ENCODE measurements around the gene MLLT11.
"Not testable (repeated sequence)": the region's sequence is repeated elsewhere in the genome, so short reads cannot be mapped to it uniquely, and the experiment has no call there.

Gene MLLT11

GRCh38 chr1:151058692-151059091 lies 1.5 kb upstream of the MLLT11 start:
- no peak for DNase-seq

GRCh38 chr1:151059109-151060006 lies 839 bp upstream of the MLLT11 start, which contains the start of gene CDC42SE1:
Gene CDC42SE1, minus strand, starts transcription at chr1:151059622. Its CDS starts 3,892 bp downstream, at chr1:151055730.
- peak; percentile 87 for DNase-seq

- DNase-seq: no peak
Measured at GRCh38 chr1:151060657-151061421, 642 bp downstream of the MLLT11 start.

- DNase-seq: no peak
Measured at GRCh38 chr1:151061704-151062103, 1.5 kb downstream of the MLLT11 start.

GRCh38 chr1:151062741-151063371 lies 2.7 kb downstream of the MLLT11 start:
- DNase-seq: peak; percentile 60

- DNase-seq: no peak
Measured at GRCh38 chr1:151065089-151065645, 5.0 kb downstream of the MLLT11 start.

GRCh38 chr1:151067185-151067584 lies 7.0 kb downstream of the MLLT11 start:
- no peak for DNase-seq

- DNase-seq: no peak
Measured at GRCh38 chr1:151069103-151069486, 8.9 kb downstream of the MLLT11 start.

- DNase-seq: peak; percentile 83
Measured at GRCh38 chr1:151070474-151071276, 10.5 kb downstream of the MLLT11 start, which contains the start of gene GABPB2. Gene GABPB2, plus strand, starts transcription at chr1:151070761. Its CDS starts 17,429 bp downstream, at chr1:151088190.

GRCh38 chr1:151072224-151072623 lies 12.0 kb downstream of the MLLT11 start:
- no peak for DNase-seq

GRCh38 chr1:151085953-151086559 lies 25.9 kb downstream of the MLLT11 start:
- no peak for DNase-seq

- not testable (repeated sequence) for DNase-seq
Measured at GRCh38 chr1:151097426-151097825, 37.2 kb downstream of the MLLT11 start.

- no peak for DNase-seq
Measured at GRCh38 chr1:151098126-151098525, 37.9 kb downstream of the MLLT11 start.

GRCh38 chr1:151104630-151105029 lies 44.4 kb downstream of the MLLT11 start:
- no peak for DNase-seq

- DNase-seq: peak; percentile 3
Measured at GRCh38 chr1:151106894-151107293, 46.7 kb downstream of the MLLT11 start.

- DNase-seq: no peak
Measured at GRCh38 chr1:151108331-151108730, 48.1 kb downstream of the MLLT11 start.

GRCh38 chr1:151113877-151114276 lies 53.7 kb downstream of the MLLT11 start:
- DNase-seq: no peak
